Right cardiac atrium (tissue), 5 donors: ENCODE data around the gene NCOA1. TPM values are rescaled to one million over a fixed set of nuclear protein-coding genes. Genes with fewer than 3 reads are reported as not detected.

Experiments used
- ATAC-seq, 2 donors: fragments of 200-7000 bp; cut with Tn5 transposase; one replicate each; pipeline versions ENCODE4 v1.8.0 to v1.9.1; 2020; ENCODE audit warnings: moderate library complexity in 2 of 2, mild to moderate bottlenecking in 1 of 2
- DNase-seq, 3 donors: peaks; one replicate each; pipeline ENCODE4 v3.0.0-alpha.2; 2020
- H3K27ac ChIP-seq: one replicate; pipeline ENCODE4 v1.5.1; 2013; ENCODE audit warnings: mild to moderate bottlenecking, low read length, control low read depth, moderate library complexity
- H3K27me3 ChIP-seq: one replicate; pipeline ENCODE4 v1.6.1; 2013; ENCODE audit not compliant: control insufficient read depth, insufficient read depth
- H3K4me1 ChIP-seq: one replicate; pipeline ENCODE4 v1.6.1; 2013; ENCODE audit warnings: low read length; ENCODE audit not compliant: control insufficient read depth, insufficient read depth
- H3K4me3 ChIP-seq: one replicate; pipeline ENCODE4 v1.5.1; 2013; ENCODE audit warnings: low read length, control low read depth
- H3K9me3 ChIP-seq: one replicate; pipeline ENCODE4 v1.6.1; 2013; ENCODE audit warnings: low read length; ENCODE audit not compliant: control insufficient read depth
- WGBS: extraction: QIAGEN DNeasy Blood & Tissue Kit; methylation state at CpG from one replicate; pipeline ENCODE4 v1.1.7; 2013; 5-methylcytosine and 5-hydroxymethylcytosine counted together
- intact Hi-C, 4 donors: fragments of 100-400 bp; cut with DNase I; formaldehyde crosslinking; loops; one replicate each; pipeline versions ENCODE4 v1.11.0 to v1.14.0; 2022 to 2023
- polyA plus RNA-seq: library from polyadenylated mRNA; stranded (reverse); fragments of 200-250 nt; gene quantifications from one replicate; pipeline ENCODE4 v1.2.3, GENCODE V29; 2013
- total RNA-seq, 4 donors: library from RNA; stranded (reverse); fragmentation: NEBNext Ultra II Directional; extraction: Animal tissue kit (Norgen Biotek cat#: 25700); gene quantifications; one replicate each; pipeline ENCODE4 v1.2.1, GENCODE V29; 2021
- donor health status: healthy with polysubstance abuse.
- donor health status: DM: no; HTN: yes; CAD: no.
- donor health status: DM: no; HTN: no; CAD: no.
- donor health status: DM: no; HTN: yes; CAD: no; lungs with severe emphysema.
- donor health status: DM: yes; HTN: yes; CAD: no.

NCOA1 gene
- total and polyA plus RNA-seq, 5 donors = 11.8 to 37.1 (median 34.6) TPM

GRCh38 chr2:24613154-24613814 lies 122.2 kb downstream of the NCOA1 start:
- DNase-seq = no peak
- peak in 1 of 2 donors; percentile 20 for ATAC-seq
- intact Hi-C loops = loop anchor here in 1 of 4 donors (10.0 kb wide), 1 partner anchor 118 kb away; the partner anchor contains the start of gene NCOA1
- 79% methylated on average over 6 of the region's 6 CpGs for WGBS
- no peaks in the 10 kb centered on the region for H3K27me3 ChIP-seq
- H3K27ac ChIP-seq = no peak overlapping the region
- peaks cover 2% of the 10 kb centered on the region for H3K4me1 ChIP-seq
- no peaks in the 10 kb centered on the region for H3K9me3 ChIP-seq
- no peak overlapping the region for H3K4me3 ChIP-seq

GRCh38 chr2:24616616-24617015 lies 125.6 kb downstream of the NCOA1 start:
- Histone ChIP-seq H3K27me3 (no peaks in the 10 kb centered on the region), H3K27ac (no peak overlapping the region), H3K9me3 (no peaks in the 10 kb centered on the region), H3K4me1 (peaks cover 2% of the 10 kb centered on the region), H3K4me3 (no peak overlapping the region)
- no peak for DNase-seq
- intact Hi-C loops = loop anchor here in 1 of 4 donors (10.0 kb wide), 1 partner anchor 122 kb away; the partner anchor contains the start of gene NCOA1
- ATAC-seq = no peak
- WGBS = 93% methylated on average over 2 of the region's 2 CpGs

- ATAC-seq (peak in 1 of 2 donors; percentile 26), DNase-seq (no peak)
- Histone ChIP-seq H3K4me1 (peaks cover 2% of the 10 kb centered on the region), H3K9me3 (no peaks in the 10 kb centered on the region), H3K27ac (no peak overlapping the region), H3K4me3 (no peak overlapping the region), H3K27me3 (no peaks in the 10 kb centered on the region)
- intact Hi-C loops = loop anchor here in 1 of 4 donors (10.0 kb wide), 1 partner anchor 123 kb away; the partner anchor contains the start of gene NCOA1
- 67% methylated on average over 2 of the region's 2 CpGs for WGBS
Measured at GRCh38 chr2:24617424-24617823, 126.4 kb downstream of the NCOA1 start.

GRCh38 chr2:24618144-24618543 lies 127.1 kb downstream of the NCOA1 start:
- Histone ChIP-seq H3K4me3 (no peak overlapping the region), H3K27me3 (no peaks in the 10 kb centered on the region), H3K4me1 (peaks cover 2% of the 10 kb centered on the region), H3K9me3 (no peaks in the 10 kb centered on the region), H3K27ac (no peak overlapping the region)
- no peak for ATAC-seq
- intact Hi-C loops = loop anchor here in 1 of 4 donors (10.0 kb wide), 1 partner anchor 123 kb away; the partner anchor contains the start of gene NCOA1
- WGBS = 21% methylated on average over 1 of the region's 1 CpG
- no peak for DNase-seq

- H3K4me3 ChIP-seq = no peak overlapping the region
- H3K27me3 ChIP-seq = no peaks in the 10 kb centered on the region
- WGBS = 96% methylated on average over 1 of the region's 1 CpG
- intact Hi-C loops = loop anchor here in 1 of 4 donors (10.0 kb wide), 1 partner anchor 124 kb away; the partner anchor contains the start of gene NCOA1
- no peak for ATAC-seq
- no peak overlapping the region for H3K27ac ChIP-seq
- no peaks in the 10 kb centered on the region for H3K9me3 ChIP-seq
- DNase-seq = no peak
- H3K4me1 ChIP-seq = peaks cover 2% of the 10 kb centered on the region
Measured at GRCh38 chr2:24618680-24619079, 127.6 kb downstream of the NCOA1 start.

GRCh38 chr2:24620936-24621335 lies 129.9 kb downstream of the NCOA1 start:
- peak in 1 of 2 donors; percentile 45 for ATAC-seq
- H3K4me1 ChIP-seq = no peaks in the 10 kb centered on the region

GRCh38 chr2:24621779-24622538 lies 130.9 kb downstream of the NCOA1 start:
- no peaks in the 10 kb centered on the region for H3K27me3 ChIP-seq
- no peak overlapping the region for H3K4me3 ChIP-seq
- intact Hi-C loops = no loop called here
- H3K4me1 ChIP-seq = no peaks in the 10 kb centered on the region
- H3K27ac ChIP-seq = no peak overlapping the region
- 59% methylated on average over 3 of the region's 3 CpGs for WGBS
- ATAC-seq (no peak), DNase-seq (no peak)
- no peaks in the 10 kb centered on the region for H3K9me3 ChIP-seq

More at GRCh38 chr2:24620936-24621335, 129.9 kb downstream of the NCOA1 start:
- Histone ChIP-seq H3K27ac (no peak overlapping the region), H3K9me3 (no peaks in the 10 kb centered on the region), H3K4me3 (no peak overlapping the region), H3K27me3 (no peaks in the 10 kb centered on the region)
- intact Hi-C loops = no loop called here
- 83% methylated on average over 2 of the region's 2 CpGs for WGBS
- no peak for DNase-seq

- Histone ChIP-seq H3K27me3 (no peaks in the 10 kb centered on the region), H3K9me3 (no peaks in the 10 kb centered on the region), H3K4me3 (no peak overlapping the region), H3K4me1 (no peaks in the 10 kb centered on the region), H3K27ac (no peak overlapping the region)
- DNase-seq (no peak), ATAC-seq (no peak)
- intact Hi-C loops = no loop called here
- 96% methylated on average over 4 of the region's 4 CpGs for WGBS
Measured at GRCh38 chr2:24623535-24623934, 132.5 kb downstream of the NCOA1 start.

- ATAC-seq (no peak), DNase-seq (no peak)
- Histone ChIP-seq H3K27me3 (no peaks in the 10 kb centered on the region), H3K27ac (no peak overlapping the region), H3K4me1 (no peaks in the 10 kb centered on the region), H3K9me3 (no peaks in the 10 kb centered on the region), H3K4me3 (no peak overlapping the region)
- WGBS = 90% methylated on average over 1 of the region's 1 CpG
- intact Hi-C loops = no loop called here
Measured at GRCh38 chr2:24625728-24626127, 134.7 kb downstream of the NCOA1 start.

GRCh38 chr2:24626131-24626530 lies 135.1 kb downstream of the NCOA1 start:
- intact Hi-C loops = no loop called here
- no peaks in the 10 kb centered on the region for H3K4me1 ChIP-seq
- H3K27me3 ChIP-seq = no peaks in the 10 kb centered on the region
- no peaks in the 10 kb centered on the region for H3K9me3 ChIP-seq
- ATAC-seq (no peak), DNase-seq (no peak)
- no peak overlapping the region for H3K27ac ChIP-seq
- no peak overlapping the region for H3K4me3 ChIP-seq
- WGBS = 61% methylated on average over 3 of the region's 3 CpGs

- no peaks in the 10 kb centered on the region for H3K4me1 ChIP-seq
- no peak overlapping the region for H3K27ac ChIP-seq
- no peak for DNase-seq
- intact Hi-C loops = no loop called here
- H3K27me3 ChIP-seq = no peaks in the 10 kb centered on the region
- H3K4me3 ChIP-seq = no peak overlapping the region
- no peaks in the 10 kb centered on the region for H3K9me3 ChIP-seq
- ATAC-seq = no peak
Measured at GRCh38 chr2:24628746-24629145, 137.7 kb downstream of the NCOA1 start.
